ENCODE measurements around the gene PDGFC.
"Not testable (repeated sequence)": the region's sequence is repeated elsewhere in the genome, so short reads cannot be mapped to it uniquely, and the experiment has no call there.

PDGFC gene

GRCh38 chr4:156949373-156949814 lies 22.2 kb downstream of the PDGFC start:
- no peak for DNase-seq

- DNase-seq, result no peak
Measured at GRCh38 chr4:156948738-156949137, 22.9 kb downstream of the PDGFC start.

GRCh38 chr4:156948133-156948532 lies 23.5 kb downstream of the PDGFC start:
- no peak for DNase-seq

GRCh38 chr4:156946516-156947424 lies 24.8 kb downstream of the PDGFC start:
- DNase-seq, result no peak

GRCh38 chr4:156945532-156945931 lies 26.1 kb downstream of the PDGFC start:
- no peak for DNase-seq

- DNase-seq, result no peak
Measured at GRCh38 chr4:156942991-156943390, 28.6 kb downstream of the PDGFC start.

GRCh38 chr4:156941940-156942548 lies 29.6 kb downstream of the PDGFC start:
- no peak for DNase-seq

GRCh38 chr4:156939801-156940200 lies 31.8 kb downstream of the PDGFC start:
- no peak for DNase-seq

GRCh38 chr4:156939139-156939538 lies 32.5 kb downstream of the PDGFC start:
- DNase-seq, result no peak

GRCh38 chr4:156934259-156934635 lies 37.4 kb downstream of the PDGFC start:
- no peak for DNase-seq

GRCh38 chr4:156933633-156934258 lies 37.9 kb downstream of the PDGFC start:
- DNase-seq, result no peak

GRCh38 chr4:156932360-156932759 lies 39.2 kb downstream of the PDGFC start:
- DNase-seq, result not testable (repeated sequence)

GRCh38 chr4:156931267-156931666 lies 40.3 kb downstream of the PDGFC start:
- no peak for DNase-seq

- no peak for DNase-seq
Measured at GRCh38 chr4:156929386-156930105, 42.1 kb downstream of the PDGFC start.

- DNase-seq, result no peak
Measured at GRCh38 chr4:156924774-156925315, 46.8 kb downstream of the PDGFC start.

- DNase-seq, result no peak
Measured at GRCh38 chr4:156923525-156923924, 48.1 kb downstream of the PDGFC start.

- DNase-seq, result no peak
Measured at GRCh38 chr4:156915221-156915620, 56.4 kb downstream of the PDGFC start.

- DNase-seq, result no peak
Measured at GRCh38 chr4:156913234-156913633, 58.4 kb downstream of the PDGFC start.

- no peak for DNase-seq
Measured at GRCh38 chr4:156909010-156909409, 62.6 kb downstream of the PDGFC start.

GRCh38 chr4:156906325-156906724 lies 65.3 kb downstream of the PDGFC start:
- no peak for DNase-seq

- DNase-seq, result no peak
Measured at GRCh38 chr4:156901871-156902270, 69.7 kb downstream of the PDGFC start.

GRCh38 chr4:156898373-156899117 lies 73.1 kb downstream of the PDGFC start:
- no peak for DNase-seq

Measured in activated CD4-positive, alpha-beta T cell treated with anti-CD3 and anti-CD28 coated beads, Interleukin-10, Interleukin-2, amounts not matched to agents 100 ng/mL and 50 ng/mL, durations not matched to agents 16 hours and 8 hours (primary cell).